DMS153 treated with DMSO at 0.1 percent for 48 hours (cell line): ENCODE data around the gene SCT.
"Not testable (repeated sequence)": the region's sequence is repeated elsewhere in the genome, so short reads cannot be mapped to it uniquely, and the experiment has no call there.

ENCODE experiments used
- DNase-seq: peaks from one replicate; lab custom pipeline; 2025; ENCODE audit not compliant: unreplicated experiment; lab: John Stamatoyannopoulos, UW

SCT gene, protein sequence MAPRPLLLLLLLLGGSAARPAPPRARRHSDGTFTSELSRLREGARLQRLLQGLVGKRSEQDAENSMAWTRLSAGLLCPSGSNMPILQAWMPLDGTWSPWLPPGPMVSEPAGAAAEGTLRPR

DNA sequence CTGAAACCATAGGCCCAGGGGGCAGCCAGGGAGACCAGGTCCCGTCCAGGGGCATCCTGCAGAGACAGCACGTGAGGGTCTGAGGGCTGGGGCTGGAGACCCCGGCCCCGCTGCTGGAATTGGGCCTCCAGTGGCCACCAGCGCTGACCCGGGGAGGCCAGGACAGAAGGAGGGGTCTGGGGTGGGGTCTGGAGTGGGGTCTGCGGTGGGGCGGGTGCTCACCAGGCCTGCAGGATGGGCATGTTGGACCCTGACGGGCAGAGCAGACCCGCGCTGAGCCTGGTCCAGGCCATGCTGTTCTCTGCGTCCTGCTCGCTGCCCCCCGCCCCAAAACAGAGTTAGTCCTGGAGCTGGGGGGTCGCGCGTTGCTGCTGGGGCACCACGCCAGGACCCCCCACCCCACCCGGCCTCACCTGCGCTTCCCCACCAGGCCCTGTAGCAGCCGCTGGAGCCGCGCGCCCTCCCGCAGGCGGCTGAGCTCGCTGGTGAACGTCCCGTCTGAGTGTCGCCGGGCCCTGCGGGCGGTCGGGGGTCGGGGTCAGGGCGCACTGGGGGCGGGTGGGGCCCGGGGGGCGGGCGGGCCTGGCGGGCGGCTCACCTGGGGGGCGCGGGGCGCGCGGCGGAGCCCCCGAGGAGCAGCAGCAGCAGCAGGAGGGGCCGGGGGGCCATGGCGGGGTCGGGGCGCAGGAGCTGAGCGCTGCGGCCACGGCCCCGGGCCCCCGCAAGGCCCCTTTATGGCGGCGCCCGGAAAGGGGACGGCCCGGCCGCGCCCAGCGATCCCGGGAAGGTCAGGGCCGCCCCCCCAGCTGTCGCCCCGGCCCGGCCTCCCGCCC lies at the start of gene SCT:
SCT (minus strand) TSS at position 707 of the 833 bp plus-strand sequence; CDS start at position 669, 38 bp downstream.
- DNase-seq: no peak

- no peak for DNase-seq
Measured at GRCh38 chr11:674406-674805, 47.4 kb upstream of the SCT start.

- DNase-seq: no peak
Measured at GRCh38 chr11:673866-674265, 46.9 kb upstream of the SCT start.

DNA sequence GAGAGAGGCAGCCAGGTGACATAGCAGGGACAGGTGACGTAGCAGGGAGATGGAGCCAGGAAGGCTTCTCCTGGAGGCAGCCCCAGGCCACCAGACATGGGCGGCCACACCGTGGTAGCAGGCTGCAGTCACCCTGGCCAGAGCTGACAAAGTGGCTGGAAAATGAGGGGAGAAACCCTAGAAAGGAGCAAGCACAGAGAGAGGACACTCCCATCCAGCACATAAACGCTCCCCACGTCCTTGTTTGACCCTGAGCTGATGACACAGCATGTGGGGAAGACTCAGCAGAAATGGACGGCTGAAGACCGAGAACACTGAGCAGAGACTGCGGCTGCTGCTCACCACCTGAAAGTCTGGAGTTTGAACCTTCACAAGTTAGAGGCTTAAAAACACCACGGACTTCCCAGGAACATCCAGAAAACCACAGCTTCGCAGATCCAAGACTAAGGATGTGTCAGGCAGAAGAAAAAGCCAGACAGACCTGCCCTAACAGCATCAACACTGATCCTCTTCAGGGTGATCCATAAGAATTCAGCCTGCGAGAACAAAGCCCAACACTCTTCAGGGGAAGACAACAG lies 38.8 kb upstream of the SCT start:
- no peak for DNase-seq

GRCh38 chr11:665062-665703 lies 38.2 kb upstream of the SCT start:
- no peak for DNase-seq

DNA sequence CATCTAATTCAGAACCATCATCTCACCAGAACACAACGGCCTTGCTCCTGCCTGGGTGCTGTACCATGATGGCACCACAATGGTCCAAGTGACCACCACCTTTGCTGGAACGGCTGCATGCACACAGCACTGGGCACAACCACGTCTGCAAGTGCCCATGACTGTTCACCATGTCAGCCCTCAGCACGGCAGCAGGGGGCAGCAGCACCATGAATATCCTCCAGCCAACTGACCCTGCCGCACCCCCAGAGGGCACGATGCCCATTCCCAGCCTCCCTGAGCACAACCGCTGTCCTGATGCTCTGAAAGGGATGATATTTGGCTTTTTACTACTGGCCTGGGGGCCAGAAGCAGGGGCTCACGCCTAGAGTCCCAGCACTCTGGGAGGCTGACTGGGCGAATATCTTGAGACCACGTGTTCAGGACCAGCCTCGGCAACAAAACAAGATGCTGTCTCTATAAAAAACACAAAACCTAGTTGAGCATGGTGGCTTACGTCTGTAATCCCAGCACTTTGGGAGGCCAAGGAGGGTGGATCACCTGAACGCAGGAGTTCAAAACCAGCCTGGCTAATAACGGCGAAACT lies 35.8 kb upstream of the SCT start:
- peak; percentile 4 for DNase-seq

DNA sequence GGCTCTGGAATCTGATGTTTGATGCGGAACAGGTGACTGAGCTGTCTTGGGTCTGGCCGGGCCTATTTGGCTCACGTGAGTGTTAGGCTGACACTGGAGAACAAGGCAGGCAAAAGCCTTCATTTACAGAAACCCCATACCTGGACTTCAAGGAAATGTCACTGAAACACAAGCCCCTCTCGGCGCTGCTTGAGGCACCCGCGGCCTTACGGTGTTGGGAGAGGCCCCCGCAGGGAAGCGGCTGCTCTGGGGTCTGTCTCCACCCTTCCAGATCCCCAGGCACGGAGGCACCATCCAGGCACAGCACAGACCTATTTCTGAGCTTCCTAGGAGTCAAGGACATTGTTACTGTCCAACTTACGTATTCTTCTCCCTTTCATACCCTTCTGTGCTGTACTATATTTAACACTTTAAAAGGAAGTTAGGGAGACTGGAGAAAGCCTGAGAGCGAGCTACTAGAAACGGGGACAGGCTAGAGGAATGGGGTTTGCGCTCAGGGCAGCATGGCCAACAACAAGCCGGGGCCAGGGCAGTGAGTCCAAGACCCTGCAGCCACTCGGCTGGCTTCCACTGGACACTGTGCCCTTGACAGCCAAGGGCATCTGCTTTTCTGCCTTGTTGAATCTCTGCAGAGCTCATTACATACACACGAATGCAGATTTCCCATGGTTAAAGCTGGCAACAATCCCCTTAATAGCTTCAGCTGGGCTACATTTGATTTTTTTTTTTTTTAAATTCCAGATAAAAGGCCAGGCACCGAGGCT lies 33.9 kb upstream of the SCT start:
- no peak for DNase-seq

DNA sequence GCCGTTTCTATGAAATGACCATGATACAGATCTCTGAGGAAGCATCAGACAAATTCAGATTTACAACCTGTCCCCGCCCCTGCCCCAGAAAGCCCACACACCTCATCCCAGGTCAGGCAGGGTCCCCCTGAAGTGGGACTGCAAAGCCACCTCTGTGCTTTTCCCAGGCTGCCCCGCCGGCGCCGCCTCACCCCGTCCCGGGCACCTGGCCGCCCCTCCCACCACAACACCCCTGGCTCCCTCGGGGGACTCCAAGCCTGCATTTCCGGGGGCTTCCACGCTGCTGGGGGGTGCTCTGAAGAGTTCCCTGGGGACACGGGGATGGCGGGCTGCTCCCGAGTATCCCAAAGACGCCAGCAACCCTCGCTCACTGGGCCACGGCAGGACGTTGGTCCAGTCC lies 33.3 kb upstream of the SCT start:
- DNase-seq: no peak

- no peak for DNase-seq
Measured at GRCh38 chr11:659532-660085, 32.6 kb upstream of the SCT start.

DNA sequence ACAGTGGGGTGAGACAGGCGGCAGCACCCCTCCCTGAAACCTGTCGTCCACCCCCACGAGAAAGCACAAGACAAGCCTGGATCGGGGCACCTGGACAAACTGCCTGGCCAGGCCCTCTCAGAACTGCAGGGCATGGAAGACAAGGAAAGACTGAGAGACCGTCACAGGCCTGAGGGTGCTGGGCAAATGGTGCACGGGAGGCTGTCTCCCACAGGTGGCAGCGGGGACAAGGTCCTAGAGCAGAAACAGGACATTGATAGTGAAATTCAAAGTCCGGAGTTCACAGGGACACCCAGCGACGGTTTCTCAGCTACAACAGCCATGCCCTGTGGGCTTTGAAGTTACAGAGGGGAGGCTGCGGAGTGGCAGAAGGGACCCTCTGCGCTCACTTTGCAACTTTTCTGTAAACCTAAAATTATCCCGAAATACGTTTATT lies 30.7 kb upstream of the SCT start:
- DNase-seq: no peak

DNA sequence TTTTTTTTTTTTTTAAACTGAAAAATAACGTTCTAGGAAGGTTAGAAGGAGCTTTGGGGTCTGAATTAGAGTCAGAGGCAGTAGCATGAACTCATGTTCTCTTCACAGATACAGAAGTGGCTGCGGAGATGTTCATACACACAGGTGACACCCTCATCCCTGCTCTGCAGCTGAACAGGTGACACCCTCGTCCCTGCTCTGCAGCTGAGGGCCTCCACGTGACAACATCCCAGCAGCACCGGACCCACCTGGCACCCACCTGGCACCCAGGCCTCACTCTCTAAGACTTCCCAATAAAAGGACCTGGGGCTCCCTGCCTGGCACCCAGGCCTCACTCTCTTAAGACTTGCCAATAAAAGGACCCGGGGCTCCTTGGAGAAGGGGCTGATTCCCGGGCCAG lies 29.9 kb upstream of the SCT start:
- no peak for DNase-seq

- DNase-seq: no peak
Measured at GRCh38 chr11:656426-656825, 29.4 kb upstream of the SCT start.

GRCh38 chr11:655036-655726 lies 28.2 kb upstream of the SCT start:
- no peak for DNase-seq

- not testable (repeated sequence) for DNase-seq
Measured at GRCh38 chr11:654444-654843, 27.5 kb upstream of the SCT start.

DNA sequence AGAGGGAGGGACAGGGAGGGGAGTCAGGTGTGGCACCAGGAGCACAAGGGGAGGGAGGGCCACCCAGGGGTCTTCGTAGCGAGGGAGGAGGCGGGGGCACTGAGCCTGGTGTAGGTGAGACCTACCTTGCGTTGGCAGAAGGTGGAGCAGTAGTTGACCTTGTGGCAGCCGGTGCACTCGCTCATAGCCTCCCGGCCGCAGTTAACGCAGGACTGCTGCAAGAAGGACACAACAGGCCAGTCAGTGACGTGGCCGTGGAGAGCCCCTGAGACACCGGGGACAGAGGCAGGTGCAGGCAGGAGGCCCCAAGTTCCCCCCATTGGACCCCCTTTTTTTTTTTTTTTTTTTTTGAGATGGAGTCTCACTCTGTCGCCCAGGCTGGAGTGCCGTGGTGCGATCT lies 26.9 kb upstream of the SCT start:
- DNase-seq: no peak

DNA sequence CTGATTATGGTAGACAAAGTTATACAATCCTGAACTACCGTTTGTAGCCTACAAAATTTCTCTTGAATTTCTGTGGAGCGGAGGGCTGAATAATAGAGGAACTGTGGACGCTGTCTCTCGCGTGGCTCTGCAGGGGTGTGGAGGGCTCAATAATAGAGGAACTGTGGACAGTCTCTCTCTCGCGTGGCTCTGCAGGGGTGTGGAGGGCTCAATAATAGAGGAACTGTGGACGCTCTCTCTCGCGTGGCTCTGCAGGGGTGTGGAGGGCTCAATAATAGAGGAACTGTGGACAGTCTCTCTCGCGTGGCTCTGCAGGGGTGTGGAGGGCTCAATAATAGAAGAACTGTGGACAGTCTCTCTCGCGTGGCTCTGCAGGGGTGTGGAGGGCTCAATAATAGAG lies 26.2 kb upstream of the SCT start:
- not testable (repeated sequence) for DNase-seq

DNA sequence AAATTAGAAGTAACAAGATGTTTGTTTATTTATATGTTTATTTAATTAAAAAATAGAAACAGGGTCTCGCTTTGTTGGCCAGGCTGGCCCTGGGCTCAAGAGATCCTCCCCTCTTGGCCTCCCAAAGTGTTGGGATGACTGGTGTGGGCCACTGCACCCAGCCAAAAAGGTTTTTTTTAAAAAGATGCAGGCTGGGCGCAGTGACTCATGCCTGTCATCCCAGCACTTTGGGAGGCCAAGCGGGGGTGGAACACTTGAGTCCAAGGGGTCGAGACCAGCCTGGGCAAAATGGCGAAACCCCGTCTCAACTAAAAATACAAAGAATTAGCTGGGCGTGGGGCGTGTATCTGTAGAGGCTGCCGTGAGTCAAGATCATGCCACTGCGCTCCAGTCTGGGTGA lies 23.5 kb upstream of the SCT start:
- no peak for DNase-seq

GRCh38 chr11:647672-648158 lies 20.7 kb upstream of the SCT start:
- DNase-seq: not testable (repeated sequence)

DNA sequence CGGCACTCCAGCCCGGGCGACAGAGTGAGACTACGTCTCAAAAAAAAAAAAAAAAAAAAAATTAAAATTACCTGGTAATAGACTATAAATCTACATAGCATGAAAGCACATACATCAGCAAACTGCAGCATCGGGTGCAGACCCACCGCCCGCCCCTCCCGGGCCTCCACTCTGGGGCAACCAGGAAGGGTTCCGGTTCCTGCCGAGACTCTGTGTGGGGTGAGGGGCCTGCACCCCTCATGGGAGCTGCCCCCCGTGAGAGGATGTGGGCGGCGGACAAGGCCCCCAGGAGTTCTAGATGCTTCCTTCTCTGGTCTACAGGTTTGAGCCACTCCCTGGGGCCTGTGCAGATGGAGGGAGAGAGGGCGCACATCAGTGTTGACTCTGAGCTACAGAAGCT lies 19.2 kb upstream of the SCT start:
- DNase-seq: no peak

DNA sequence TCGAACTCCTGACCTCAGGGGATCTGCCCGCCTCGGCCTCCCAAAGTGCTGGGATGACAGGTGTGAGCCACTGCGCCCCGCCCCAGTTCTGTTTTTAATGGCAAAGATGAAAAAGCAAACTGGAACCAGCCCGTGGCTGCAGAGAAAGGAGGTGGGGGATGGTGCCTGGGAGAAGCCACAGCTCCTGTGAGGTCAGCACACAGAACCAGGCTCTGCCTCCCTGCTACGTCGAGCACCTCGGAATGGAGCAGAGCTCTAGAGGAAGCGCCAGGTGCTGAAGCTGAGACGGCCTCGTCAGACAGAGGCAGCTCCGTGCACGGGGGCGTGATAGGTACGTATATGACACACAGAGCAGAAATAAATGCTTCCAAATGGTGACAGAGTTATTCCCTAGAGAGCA lies 18.6 kb upstream of the SCT start:
- DNase-seq: no peak
